ENCODE data around the gene MAN2A1.
"Not testable (repeated sequence)": the region's sequence is repeated elsewhere in the genome, so short reads cannot be mapped to it uniquely, and the experiment has no call there.

Gene MAN2A1

DNA sequence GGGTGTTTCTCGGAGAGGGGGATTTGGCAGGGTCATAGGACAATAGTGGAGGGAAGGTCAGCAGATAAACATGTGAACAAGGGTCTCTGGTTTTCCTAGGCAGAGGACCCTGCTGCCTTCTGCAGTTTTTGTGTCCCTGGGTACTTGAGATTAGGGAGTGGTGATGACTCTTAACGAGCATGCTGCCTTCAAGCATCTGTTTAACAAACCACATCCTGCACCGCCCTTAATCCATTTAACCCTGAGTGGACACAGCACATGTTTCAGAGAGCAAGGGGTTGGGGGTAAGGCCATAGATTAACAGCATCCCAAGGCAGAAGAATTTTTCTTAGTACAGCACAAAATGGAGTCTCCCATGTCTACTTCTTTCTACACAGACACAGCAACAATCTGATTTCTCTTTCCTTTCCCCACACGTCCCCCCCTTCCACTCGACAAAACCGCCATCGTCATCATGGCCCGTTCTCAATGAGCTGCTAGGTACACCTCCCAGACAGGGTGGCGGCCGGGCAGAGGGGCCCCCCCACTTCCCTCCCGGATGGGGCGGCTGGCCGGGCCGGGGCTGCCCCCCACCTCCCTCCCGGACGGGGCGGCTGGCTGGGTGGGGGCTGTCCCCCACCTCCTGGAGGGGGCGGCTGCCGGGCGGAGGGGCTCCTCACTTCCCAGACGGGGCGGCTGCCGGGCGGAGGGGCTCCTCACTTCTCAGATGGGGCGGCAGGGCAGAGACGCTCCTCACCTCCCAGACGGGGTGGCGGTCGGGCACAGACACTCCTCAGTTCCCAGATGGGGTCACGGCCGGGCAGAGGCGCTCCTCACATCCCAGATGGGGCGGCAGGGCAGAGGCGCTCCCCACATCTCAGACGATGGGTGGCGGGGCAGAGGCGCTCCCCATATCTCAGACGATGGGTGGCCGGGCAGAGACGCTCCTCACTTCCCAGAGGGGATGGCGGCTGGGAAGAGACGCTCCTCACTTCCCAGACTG lies 142.8 kb downstream of the MAN2A1 start:
- DNase-seq, result not testable (repeated sequence)

DNA sequence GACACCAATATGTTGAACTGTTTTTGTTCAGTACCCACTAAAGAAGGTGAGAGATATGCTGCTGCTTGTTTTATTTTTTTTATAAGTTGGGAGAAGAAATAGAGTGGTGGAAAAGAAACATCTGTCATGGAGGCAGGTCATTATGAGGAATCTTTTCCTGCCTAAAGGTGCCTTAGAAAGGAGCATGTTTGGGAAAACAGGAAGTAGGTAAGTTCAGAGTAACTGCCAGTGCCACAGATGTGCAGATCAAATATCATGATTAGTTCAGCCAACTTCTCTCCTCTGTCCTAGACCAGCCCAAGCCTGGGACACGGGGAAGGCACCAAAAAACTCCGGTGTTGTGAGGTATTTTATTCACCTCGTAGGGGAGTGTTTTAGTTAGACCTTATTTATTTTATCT lies 144.2 kb downstream of the MAN2A1 start:
- no peak for DNase-seq

DNA sequence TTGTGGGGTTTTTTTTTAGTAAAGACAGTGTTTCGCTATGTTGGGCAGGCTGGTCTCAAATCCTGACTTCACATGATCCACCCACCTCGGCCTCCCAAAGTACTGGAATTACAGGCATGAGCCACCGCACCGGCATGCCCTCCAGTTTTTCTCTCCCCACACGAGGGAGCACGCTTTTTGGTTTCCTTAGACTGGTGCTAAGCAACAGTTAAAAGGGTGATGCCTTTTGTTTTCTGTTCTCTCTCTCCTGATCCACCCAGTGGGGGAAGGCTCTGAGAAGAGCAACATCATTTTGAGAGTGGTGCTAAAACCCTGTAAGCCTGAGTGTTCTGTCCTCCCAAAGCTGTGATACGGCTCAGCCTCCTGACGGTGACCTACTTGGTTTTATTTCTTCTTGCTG lies 146.6 kb downstream of the MAN2A1 start:
- no peak for DNase-seq

DNA sequence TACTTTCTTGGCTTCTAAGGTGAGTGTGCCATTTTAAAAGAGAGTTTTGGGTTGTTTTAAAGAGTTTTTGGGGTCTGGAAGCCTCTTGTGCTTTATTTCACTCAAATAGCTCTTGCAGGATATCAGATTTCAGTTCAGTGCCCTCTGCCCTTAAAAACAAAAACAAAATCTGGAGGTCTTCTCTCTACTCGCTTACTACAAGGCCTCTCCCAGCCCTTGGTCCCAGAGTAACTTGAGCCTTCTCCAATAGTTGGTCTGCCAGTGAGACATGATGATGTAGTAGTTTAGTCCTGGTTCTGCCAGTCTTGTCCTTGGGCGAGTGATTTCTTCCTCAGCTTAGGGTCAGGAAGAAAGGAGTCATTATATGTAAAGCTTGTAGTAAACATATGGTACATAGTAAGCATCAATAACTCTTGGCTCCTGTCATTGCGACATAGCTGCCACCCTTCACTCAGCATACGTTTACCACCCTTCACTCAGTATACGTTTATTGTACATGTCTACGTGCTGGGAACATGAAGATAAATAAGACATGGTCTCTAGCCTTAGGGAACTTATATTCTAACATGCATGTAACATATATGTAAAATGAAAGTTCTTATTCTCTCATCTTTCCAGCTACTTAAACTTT lies 147.6 kb downstream of the MAN2A1 start:
- DNase-seq, result no peak

DNA sequence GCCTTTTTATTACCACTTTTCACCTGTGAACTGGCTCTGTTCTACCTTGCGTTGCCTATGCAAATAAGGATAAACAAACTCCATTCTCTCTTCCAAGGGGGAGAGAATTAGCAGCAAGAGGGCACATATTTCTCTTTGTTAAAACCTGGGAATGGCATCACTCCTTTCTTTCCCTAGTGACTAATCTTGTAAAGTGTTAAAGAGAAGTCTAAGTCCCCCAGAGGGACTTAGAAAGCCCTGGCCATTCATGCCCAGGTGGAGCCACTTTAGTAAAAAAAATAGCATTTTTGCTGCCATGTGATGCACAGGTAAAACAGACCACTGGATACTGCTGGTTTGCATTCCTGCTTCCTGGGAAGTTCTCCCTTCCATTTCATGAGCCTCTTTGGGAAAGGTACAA lies 148.4 kb downstream of the MAN2A1 start:
- DNase-seq, result no peak

DNA sequence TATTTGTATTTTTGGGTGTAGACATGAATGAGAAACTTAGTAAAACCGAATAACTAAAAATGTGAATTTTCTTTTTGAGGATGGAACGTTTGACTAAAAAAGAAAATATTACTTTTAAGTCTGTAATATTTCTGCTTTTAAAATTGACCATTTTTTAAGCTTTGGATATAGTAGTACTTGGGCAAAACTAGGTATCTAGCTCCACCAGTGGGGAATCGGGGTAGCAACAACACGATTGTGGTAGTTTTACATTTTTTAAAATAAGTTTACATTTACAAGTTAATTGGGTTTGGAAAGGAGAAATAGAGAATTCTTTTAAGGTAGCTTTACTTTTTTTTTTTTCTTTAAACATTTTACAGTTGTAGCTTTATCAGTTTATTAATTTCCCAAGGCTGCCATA lies 154.4 kb downstream of the MAN2A1 start:
- no peak for DNase-seq

DNA sequence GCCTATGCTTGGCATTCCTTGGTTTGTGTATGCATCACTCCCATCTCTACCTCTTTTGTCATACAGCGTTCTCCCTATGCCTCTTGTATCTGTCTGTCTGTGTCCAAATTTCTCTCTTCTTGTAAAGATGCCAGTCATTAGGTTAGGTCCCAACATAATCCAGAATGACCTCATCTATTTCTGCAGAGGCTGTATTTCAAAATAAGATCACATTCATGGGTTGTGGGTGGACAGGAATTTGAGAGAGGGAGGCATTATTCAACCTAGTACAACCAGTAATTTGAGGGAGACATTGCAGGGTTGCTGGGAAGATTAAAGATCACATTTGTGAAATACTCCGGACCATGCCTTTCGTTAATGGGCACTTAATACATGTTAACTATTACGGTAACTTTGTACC lies 155.0 kb downstream of the MAN2A1 start:
- DNase-seq, result no peak

DNA sequence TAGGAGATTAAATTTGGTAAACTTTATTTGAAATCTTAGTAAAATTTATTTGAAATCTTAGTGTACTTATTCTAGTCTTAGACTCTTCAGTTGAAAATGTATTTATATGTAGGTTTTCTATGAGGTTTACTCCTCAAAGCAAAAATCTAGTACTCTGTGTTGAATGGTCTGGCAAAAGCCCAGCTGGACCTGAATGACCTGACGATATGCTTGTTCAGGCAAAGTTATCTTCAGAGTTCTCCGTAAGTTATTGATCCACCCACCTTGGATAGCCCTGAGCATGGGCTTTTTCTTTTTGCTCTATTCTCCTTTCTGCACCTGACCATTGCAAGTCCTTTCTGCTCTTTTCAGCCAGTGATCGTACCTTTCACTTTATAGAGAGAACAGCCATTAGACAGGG lies 158.4 kb downstream of the MAN2A1 start:
- DNase-seq, result no peak

DNA sequence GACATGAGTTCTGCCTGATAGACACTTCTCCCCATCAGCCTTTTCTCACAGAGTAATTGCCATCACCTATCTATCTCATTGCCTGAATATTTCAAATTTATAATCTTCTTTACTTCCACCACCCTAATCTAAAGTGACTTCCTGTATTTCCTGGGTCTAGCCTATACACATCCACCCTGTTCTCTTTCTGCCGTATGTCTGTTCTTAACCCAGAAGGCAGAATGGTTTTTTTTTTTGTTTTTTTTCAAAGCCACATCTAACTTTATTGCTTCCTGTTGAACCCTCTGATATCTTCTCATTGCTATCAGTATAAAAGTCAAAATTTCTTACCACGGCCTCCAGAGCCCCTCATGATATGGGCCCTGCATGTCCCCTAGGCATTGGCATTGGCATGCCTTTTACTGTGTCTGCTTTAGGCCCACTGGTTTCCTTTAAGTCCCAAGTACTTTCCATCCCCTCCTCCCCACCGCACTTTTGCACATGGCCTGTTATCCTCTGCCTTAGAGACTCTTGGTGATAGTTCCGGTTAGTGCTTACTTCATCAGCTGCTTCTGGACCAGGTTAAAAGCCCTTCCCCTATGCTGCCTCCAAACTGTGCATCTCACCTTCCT lies 159.9 kb downstream of the MAN2A1 start:
- DNase-seq, result no peak

DNA sequence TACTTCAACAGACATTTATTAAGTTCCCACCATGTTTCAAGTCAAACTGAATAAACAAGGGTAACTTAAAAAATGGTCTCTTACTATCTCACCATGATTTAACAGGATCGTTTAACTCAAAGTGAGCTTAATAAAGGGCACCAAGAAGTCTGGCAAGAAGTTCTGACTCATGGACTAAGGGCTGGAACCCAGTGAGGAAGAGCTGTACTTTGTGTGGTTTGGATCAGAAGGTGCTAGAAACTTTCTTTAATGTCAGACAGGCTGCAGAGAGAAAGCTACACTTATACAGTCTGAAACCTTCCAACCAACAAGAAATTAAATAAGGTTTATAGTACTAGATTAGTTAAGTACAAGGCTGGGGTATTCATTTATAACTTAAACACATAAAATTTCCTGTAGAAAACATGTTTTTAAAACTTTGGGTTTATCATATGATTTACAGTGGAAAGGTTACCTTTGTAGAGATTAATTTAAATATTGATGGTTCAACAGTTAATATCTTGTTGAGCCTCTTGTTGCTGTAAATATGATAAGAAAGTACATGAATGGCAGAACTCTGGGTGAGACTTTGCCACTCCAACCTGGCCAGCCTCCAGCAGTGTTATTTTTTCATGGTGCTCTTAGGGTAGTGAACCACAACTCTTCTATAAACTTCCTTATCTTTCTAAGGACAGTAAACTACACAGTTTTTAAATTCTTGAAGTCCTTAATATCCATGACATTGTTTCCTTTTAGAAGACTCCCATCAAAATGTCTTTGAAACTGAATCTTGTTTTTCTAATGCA lies 162.8 kb downstream of the MAN2A1 start:
- no peak for DNase-seq

DNA sequence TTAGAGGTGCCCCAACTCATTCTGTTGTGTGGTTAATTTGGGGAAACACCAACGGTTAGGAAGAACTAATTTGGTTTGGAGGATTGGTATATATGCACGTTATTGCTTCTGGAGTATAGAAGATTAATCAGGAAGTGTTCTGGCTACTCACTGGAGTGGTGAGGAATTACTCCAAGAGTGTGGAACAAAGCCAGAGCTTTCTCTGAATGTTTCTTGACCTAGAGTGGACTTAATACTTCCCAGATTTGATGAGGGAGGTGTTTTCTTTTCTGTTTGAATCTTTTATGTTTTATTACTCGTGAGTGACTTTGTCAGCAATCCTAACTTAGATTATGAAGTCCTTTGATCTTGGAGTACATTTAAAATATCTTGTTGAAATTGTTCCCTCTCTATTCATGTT lies 163.7 kb downstream of the MAN2A1 start:
- no peak for DNase-seq

DNA sequence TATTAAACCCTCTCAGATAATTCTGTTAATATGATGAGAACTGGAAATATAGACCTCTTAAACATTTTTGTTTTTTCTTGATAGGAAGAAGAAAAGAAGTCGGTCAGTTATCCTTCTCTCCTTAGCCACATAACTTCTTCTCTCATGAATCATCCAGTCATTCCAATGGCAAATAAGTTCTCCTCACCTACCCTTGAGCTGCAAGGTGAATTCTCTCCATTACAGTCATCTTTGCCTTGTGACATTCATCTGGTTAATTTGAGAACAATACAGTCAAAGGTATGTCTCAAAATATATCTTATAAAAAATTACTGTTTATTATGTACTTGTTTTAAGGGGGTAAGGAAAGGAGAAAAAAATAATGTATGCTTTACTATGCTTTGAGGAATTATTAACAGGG lies 165.3 kb downstream of the MAN2A1 start:
- no peak for DNase-seq

DNA sequence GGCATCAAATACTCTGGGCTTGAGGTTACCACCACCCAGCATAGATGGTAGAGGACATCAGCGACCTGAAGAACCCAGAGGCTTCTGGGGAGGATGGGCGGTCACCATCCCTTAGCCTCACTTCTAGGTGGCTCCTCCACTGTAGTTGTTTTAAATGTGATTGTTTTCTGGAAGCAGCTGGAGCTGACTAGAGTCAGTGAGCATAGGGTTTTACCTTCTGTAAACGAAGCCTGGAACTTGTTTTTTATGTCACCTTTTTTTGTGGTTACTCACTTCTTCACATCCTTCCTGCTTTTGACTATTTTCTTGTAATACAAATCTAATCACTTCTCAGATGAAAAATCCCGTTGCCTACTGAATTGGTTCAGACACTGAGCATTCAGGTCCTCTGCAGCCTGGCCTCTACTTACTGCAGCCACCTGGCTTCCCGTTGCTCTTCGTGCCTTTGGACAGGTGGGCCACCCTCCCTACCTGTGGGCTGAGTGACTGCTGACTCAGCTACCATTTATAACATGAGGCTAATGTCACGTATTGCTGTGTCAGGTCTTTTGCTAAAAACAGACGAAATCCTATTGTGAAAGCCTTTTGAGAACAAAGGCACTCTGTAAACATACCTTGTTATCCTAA lies 167.8 kb downstream of the MAN2A1 start:
- DNase-seq, result no peak

DNA sequence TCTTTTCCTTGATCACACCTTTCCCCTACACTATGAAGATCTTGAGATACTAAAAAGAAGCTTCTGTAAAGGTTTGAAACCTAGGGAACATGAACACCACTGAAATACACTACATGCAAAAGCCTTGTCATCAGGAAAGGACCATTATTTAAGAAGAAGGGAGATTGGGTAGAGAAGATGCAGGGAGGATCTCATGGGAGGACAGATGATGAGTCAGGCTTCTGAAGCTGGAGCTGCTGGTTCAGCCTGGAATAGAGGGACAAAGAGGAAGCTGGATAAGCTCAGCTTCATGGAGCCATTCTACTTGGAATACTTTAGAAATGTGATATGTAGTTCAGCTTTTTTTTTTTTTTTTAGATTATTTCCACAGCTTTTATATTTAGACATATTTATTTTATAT lies 169.8 kb downstream of the MAN2A1 start:
- no peak for DNase-seq

DNA sequence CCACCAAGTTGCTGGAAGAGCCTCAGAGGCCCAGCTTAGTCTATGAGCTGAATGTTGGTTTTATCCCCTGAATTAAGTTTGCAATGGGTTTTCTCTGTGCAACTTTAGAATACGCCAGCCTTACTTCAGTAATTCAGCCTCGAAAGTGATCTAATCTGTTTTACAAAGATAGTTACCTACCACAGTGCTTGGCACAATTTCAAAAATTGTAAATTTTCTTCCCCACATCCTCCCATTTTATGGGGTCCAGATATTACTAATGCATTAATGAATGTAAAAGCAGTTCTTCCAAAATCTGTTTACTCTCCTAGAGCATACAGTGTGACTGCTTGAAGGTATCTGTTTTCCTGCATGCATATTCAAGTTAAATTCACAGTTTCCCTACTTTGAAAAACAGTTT lies 172.6 kb downstream of the MAN2A1 start:
- DNase-seq, result no peak

DNA sequence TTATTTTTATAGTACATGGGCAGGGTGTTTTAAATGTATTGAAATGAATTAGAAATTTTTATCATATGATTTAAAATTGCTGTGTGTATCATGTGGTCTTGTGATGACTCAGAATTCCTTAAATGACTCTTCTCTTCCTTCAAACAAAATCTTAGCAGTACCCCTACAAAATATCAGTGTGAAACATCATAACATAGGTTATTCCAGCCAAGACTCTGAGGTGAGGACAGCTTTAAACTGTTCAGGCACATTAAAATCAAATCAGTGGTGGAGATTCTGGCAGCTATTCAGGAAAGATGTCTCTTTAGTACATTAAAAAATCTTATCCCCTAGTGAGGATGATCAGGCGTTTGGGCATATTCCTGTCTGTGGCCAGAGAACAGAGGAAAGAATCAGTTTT lies 174.0 kb downstream of the MAN2A1 start:
- no peak for DNase-seq

DNA sequence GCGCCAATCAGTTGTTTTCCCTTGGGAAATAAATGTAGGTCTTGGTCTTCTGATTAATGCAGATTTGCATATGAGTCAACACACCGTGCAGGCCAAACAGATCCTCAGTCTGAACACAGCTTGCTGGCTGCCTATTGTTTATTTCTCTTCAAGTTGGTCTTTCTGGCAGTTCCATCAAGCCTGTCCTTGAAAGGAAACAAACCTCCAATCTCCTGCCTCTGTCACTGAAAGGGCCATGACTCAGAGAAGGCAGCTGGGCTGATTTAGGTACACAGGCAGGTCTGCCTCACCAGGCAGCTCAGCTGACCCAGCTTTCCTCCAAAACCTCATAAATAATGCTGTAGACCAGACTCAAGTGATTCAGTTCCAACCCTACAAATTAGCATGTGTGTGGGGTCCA lies 175.9 kb downstream of the MAN2A1 start:
- no peak for DNase-seq

DNA sequence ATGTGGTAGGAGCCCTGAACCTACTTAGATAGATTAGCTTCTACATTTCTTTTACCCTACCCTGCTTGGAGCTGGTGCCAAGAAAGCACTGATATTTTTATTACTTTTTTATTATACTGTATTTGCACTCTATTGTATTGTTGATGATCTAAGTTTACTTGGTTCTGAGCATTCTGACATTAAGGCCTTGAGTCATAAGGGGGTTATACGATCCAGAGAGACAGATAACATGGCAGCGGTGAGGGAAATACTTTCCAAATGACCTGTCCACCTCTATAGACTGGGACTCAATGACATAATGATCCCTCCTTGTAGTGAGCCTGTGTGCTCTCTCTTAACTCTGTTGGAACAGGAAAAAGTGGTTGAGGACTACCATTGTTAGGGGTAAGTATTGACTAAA lies 176.3 kb downstream of the MAN2A1 start:
- DNase-seq, result no peak

DNA sequence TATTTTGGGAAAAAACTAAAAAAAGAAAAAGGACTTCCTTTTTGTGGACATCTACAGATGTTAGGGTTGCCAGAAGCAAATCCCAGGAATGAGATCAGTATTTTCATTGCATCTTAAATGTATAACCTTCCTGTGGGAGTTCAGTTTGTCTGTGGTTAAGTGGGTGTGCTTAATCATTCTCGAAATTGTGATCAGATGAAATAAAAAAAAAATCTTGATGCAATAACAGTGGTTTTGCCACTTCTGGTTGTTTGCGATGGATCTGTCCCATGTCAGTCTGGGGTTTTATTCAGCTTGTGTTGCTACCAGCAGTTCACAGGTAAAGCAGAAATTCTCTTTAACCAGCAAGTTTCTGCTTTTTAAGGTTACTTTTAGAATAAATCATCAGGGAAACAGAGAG lies 179.0 kb downstream of the MAN2A1 start:
- no peak for DNase-seq

DNA sequence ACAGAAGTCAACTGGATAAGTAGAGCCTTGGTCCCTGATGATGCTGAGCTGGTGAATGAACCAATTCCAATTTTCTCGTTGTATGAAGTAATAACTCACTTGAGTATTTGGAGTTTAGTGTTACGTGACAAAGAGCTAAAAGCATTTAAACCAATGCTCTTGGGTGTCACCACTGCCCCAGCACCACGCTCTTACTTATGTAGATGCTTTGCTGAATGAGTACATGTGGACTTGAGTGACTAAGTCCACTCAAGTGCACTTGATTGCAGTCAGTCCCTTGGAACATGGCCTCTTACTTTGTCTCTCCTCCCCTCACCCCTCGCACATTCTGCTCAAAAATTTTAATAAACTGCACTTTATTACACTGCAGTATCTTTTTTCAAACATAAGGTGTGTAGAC lies 184.0 kb downstream of the MAN2A1 start:
- no peak for DNase-seq

DNA sequence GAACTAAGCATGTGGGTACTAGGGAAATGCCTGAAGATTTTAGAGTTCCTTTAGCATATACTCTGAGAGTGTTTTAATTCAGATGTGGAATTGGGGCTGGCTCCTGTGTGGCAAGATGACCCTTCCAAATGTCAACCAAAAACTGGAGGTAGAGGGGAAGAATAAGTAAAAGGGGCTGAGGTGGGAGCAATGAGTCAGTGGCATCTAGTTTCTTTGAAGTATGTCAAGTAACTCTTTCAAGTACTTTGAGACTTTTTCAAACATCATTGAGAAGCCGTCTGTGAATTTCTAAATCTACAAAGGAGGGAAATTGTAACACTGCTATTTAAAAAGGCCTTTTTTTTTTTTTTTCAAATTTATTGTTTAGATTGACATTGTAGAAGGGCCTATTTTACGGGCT lies 184.4 kb downstream of the MAN2A1 start:
- no peak for DNase-seq

DNA sequence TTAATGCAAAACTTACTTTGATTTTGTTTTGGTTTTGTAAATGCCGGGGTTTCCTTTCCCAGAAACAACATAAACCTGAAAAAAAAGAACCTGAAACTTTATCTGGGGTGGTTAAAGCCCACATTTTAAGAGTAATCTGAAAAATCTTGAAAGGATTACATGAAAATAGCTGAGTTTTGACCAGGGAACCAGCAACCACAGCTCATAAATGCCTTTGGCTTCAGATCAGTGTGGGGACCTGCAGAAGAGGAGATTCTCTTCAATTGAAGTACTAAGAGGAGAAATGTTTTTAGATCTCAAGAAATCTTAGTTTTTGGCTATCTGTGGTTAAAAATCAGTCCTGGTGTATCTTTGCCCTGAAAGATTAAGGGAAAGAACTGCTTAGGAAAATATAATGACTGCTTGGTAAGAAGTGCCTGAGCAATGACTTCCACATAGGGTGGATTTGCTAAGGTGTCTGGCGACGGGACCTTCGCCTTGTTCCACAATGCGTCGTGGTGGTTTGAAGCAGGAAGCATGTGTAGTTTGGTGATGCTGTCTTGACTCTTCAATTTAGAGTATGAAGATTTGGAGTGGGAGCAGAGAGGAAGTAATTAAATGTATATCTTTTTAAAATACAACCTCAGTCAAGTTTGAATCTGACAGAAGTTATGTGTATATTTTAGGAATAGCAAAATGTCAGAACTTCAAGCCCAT lies 186.5 kb downstream of the MAN2A1 start:
- DNase-seq, result no peak

Data from stimulated activated CD4-positive, alpha-beta T cell treated with anti-CD3 and anti-CD28 coated beads, Interleukin-4, amount 100 ng/mL, for 1 hour (primary cell).